T-helper 1 cell treated with Interleukin-12 subunit alpha and Interleukin-12 subunit beta and Interleukin-4 antibody, amounts not matched to agents 30 μg/mL and 1 μg/mL, for 36 hours (primary cell): ENCODE data around the gene GNRH2.
A peak's percentile ranks its signal among the peaks of the same experiment; 100 is the strongest.
"Not testable (repeated sequence)": the region's sequence is repeated elsewhere in the genome, so short reads cannot be mapped to it uniquely, and the experiment has no call there.

ENCODE experiments used
- H3K27ac Mint-ChIP-seq: one replicate; pipeline ENCODE4 v1.8.0; 2021; ENCODE audit warnings: mild to moderate bottlenecking, mixed read lengths
- H3K27me3 Mint-ChIP-seq: one replicate; pipeline ENCODE4 v1.8.0; 2021; ENCODE audit warnings: low read depth, mixed read lengths
- H3K36me3 Mint-ChIP-seq: one replicate; pipeline ENCODE4 v1.8.0; 2021; ENCODE audit warnings: low read depth, mixed read lengths
- H3K4me1 Mint-ChIP-seq: one replicate; pipeline ENCODE4 v1.8.0; 2021; ENCODE audit warnings: low read depth, mixed read lengths
- H3K4me3 Mint-ChIP-seq: one replicate; pipeline ENCODE4 v1.8.0; 2021; ENCODE audit warnings: mild to moderate bottlenecking, moderate library complexity, mixed read lengths
- H3K9me3 Mint-ChIP-seq: one replicate; pipeline ENCODE4 v1.8.0; 2021; ENCODE audit warnings: mixed read lengths

GNRH2 gene

GRCh38 chr20:3043322-3043721 lies at the start of gene GNRH2:
GNRH2 (plus strand) TSS chr20:3043622; CDS start chr20:3044415, 793 bp downstream.
- peak within 1 kb of the TSS; percentile 55 for H3K27ac Mint-ChIP-seq
- H3K36me3 Mint-ChIP-seq, result peaks cover 19% of the 10 kb centered on the region
- H3K27me3 Mint-ChIP-seq, result no peaks in the 10 kb centered on the region
- peaks cover 33% of the 10 kb centered on the region for H3K4me1 Mint-ChIP-seq
- H3K9me3 Mint-ChIP-seq, result no peaks in the 10 kb centered on the region
- H3K4me3 Mint-ChIP-seq, result no peak within 1 kb of the TSS

- Mint-ChIP-seq H3K4me3 (no peak overlapping the region), H3K9me3 (no peaks in the 10 kb centered on the region), H3K27ac (no peak overlapping the region), H3K36me3 (peaks cover 39% of the 10 kb centered on the region), H3K27me3 (no peaks in the 10 kb centered on the region), H3K4me1 (peaks cover 6% of the 10 kb centered on the region)
These were observed 47.6 kb upstream of the GNRH2 start for GRCh38 chr20:2995796-2996195.

- Mint-ChIP-seq H3K36me3 (peaks cover 23% of the 10 kb centered on the region), H3K27ac (no peak overlapping the region), H3K27me3 (no peaks in the 10 kb centered on the region), H3K9me3 (no peaks in the 10 kb centered on the region), H3K4me1 (peaks cover 3% of the 10 kb centered on the region), H3K4me3 (no peak overlapping the region)
These were observed 44.7 kb upstream of the GNRH2 start for GRCh38 chr20:2998728-2999127.

GRCh38 chr20:3000852-3001523 lies 42.4 kb upstream of the GNRH2 start:
- Mint-ChIP-seq H3K27ac (no peak overlapping the region), H3K27me3 (no peaks in the 10 kb centered on the region), H3K36me3 (peaks cover 18% of the 10 kb centered on the region), H3K4me1 (peaks cover 3% of the 10 kb centered on the region), H3K9me3 (no peaks in the 10 kb centered on the region), H3K4me3 (no peak overlapping the region)

GRCh38 chr20:3003416-3003815 lies 40.0 kb upstream of the GNRH2 start:
- Mint-ChIP-seq H3K27me3 (no peaks in the 10 kb centered on the region), H3K36me3 (peaks cover 25% of the 10 kb centered on the region), H3K4me3 (no peak overlapping the region), H3K27ac (no peak overlapping the region), H3K4me1 (peaks cover 5% of the 10 kb centered on the region), H3K9me3 (no peaks in the 10 kb centered on the region)

- Mint-ChIP-seq H3K4me1 (peaks cover 36% of the 10 kb centered on the region), H3K4me3 (no peak overlapping the region), H3K27ac (peak overlapping the region; percentile 73), H3K9me3 (no peaks in the 10 kb centered on the region), H3K27me3 (no peaks in the 10 kb centered on the region), H3K36me3 (peaks cover 37% of the 10 kb centered on the region)
These were observed 32.3 kb upstream of the GNRH2 start for GRCh38 chr20:3010985-3011723.

- peaks cover 36% of the 10 kb centered on the region for H3K4me1 Mint-ChIP-seq
- H3K4me3 Mint-ChIP-seq, result no peak overlapping the region
- no peaks in the 10 kb centered on the region for H3K9me3 Mint-ChIP-seq
- H3K27ac Mint-ChIP-seq, result peak overlapping the region; percentile 73
- H3K27me3 Mint-ChIP-seq, result no peaks in the 10 kb centered on the region
- H3K36me3 Mint-ChIP-seq, result peaks cover 39% of the 10 kb centered on the region
These were observed 31.7 kb upstream of the GNRH2 start for GRCh38 chr20:3011752-3012151.

- Mint-ChIP-seq H3K4me1 (peaks cover 33% of the 10 kb centered on the region), H3K36me3 (peaks cover 40% of the 10 kb centered on the region), H3K9me3 (no peaks in the 10 kb centered on the region), H3K4me3 (no peak overlapping the region), H3K27me3 (no peaks in the 10 kb centered on the region), H3K27ac (no peak overlapping the region)
These were observed 29.7 kb upstream of the GNRH2 start for GRCh38 chr20:3013771-3014170.

- H3K27me3 Mint-ChIP-seq, result no peaks in the 10 kb centered on the region
- no peak overlapping the region for H3K27ac Mint-ChIP-seq
- H3K9me3 Mint-ChIP-seq, result no peaks in the 10 kb centered on the region
- H3K36me3 Mint-ChIP-seq, result peaks cover 36% of the 10 kb centered on the region
- H3K4me1 Mint-ChIP-seq, result peaks cover 29% of the 10 kb centered on the region
- no peak overlapping the region for H3K4me3 Mint-ChIP-seq
These were observed 29.2 kb upstream of the GNRH2 start for GRCh38 chr20:3014179-3014578.

GRCh38 chr20:3014662-3015061 lies 28.8 kb upstream of the GNRH2 start:
- Mint-ChIP-seq H3K4me3 (no peak overlapping the region), H3K27ac (peak overlapping the region; percentile 58), H3K27me3 (no peaks in the 10 kb centered on the region), H3K9me3 (no peaks in the 10 kb centered on the region), H3K36me3 (peaks cover 31% of the 10 kb centered on the region), H3K4me1 (peaks cover 27% of the 10 kb centered on the region)

- not testable (repeated sequence) for H3K4me3 Mint-ChIP-seq, H3K27ac Mint-ChIP-seq, H3K9me3 Mint-ChIP-seq, H3K27me3 Mint-ChIP-seq
- peaks cover 31% of the 10 kb centered on the region for H3K36me3 Mint-ChIP-seq
- H3K4me1 Mint-ChIP-seq, result peaks cover 27% of the 10 kb centered on the region
These were observed 28.1 kb upstream of the GNRH2 start for GRCh38 chr20:3015302-3015701.

GRCh38 chr20:3021327-3021726 lies 22.1 kb upstream of the GNRH2 start:
- Mint-ChIP-seq H3K4me1 (no peaks in the 10 kb centered on the region), H3K27ac (no peak overlapping the region), H3K36me3 (peaks cover 47% of the 10 kb centered on the region), H3K27me3 (no peaks in the 10 kb centered on the region), H3K9me3 (no peaks in the 10 kb centered on the region), H3K4me3 (no peak overlapping the region)

- no peaks in the 10 kb centered on the region for H3K9me3 Mint-ChIP-seq
- H3K4me1 Mint-ChIP-seq, result no peaks in the 10 kb centered on the region
- H3K4me3 Mint-ChIP-seq, result no peak overlapping the region
- no peaks in the 10 kb centered on the region for H3K27me3 Mint-ChIP-seq
- H3K36me3 Mint-ChIP-seq, result peaks cover 46% of the 10 kb centered on the region
- H3K27ac Mint-ChIP-seq, result no peak overlapping the region
These were observed 21.6 kb upstream of the GNRH2 start for GRCh38 chr20:3021777-3022176.

- H3K4me1 Mint-ChIP-seq, H3K4me3 Mint-ChIP-seq, H3K27me3 Mint-ChIP-seq, H3K27ac Mint-ChIP-seq, H3K9me3 Mint-ChIP-seq: not testable (repeated sequence)
- peaks cover 45% of the 10 kb centered on the region for H3K36me3 Mint-ChIP-seq
These were observed 20.6 kb upstream of the GNRH2 start for GRCh38 chr20:3022559-3023490.
